PC-3 (cell line): ENCODE data around the gene SCNN1B.

Source experiments
- EZH2 ChIP-seq: fragments of 300-600 bp; sonication (generic); IDR thresholded peaks from one replicate; pipeline ENCODE4 v1.6.1; 2017; ENCODE audit warnings: antibody characterized with exemption, mild to moderate bottlenecking, low read length; ENCODE audit not compliant: unreplicated experiment
- EZH2phosphoT487 ChIP-seq: fragments of 300-600 bp; sonication (generic); IDR thresholded peaks from 2 replicates; pipeline ENCODE4 v1.6.1; 2018; ENCODE audit warnings: mild to moderate bottlenecking, antibody characterized with exemption, low read length, borderline replicate concordance
- TF ChIP-seq, protein P1 (sequence below): fragments of 300-600 bp; sonication (generic); conservative IDR thresholded peaks from 2 replicates; pipeline ENCODE4 v1.5.1; 2017; ENCODE audit warnings: antibody characterized with exemption, low read depth, mild to moderate bottlenecking, low read length

DNA sequence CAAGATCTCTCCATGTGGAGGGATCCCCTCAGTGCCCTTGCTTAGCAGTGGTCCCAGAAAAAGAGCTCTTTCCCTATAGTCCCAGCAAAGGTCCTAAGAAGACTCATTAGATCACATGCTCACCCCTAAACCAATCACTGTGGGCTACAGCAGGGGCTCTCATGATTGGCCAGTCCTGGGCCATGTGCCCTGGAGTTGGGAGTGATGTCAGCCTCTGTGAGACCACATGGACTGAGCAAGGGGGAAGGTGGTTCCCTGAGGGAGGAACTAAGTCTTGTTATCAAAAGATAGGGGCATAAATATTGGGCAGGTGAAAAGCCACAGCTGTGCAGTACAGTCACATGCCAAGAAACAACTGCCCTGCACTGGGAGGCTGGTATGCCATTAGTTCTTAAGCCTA is 51.3 kb downstream of the SCNN1B start:
- TF ChIP-seq, protein P1, sequence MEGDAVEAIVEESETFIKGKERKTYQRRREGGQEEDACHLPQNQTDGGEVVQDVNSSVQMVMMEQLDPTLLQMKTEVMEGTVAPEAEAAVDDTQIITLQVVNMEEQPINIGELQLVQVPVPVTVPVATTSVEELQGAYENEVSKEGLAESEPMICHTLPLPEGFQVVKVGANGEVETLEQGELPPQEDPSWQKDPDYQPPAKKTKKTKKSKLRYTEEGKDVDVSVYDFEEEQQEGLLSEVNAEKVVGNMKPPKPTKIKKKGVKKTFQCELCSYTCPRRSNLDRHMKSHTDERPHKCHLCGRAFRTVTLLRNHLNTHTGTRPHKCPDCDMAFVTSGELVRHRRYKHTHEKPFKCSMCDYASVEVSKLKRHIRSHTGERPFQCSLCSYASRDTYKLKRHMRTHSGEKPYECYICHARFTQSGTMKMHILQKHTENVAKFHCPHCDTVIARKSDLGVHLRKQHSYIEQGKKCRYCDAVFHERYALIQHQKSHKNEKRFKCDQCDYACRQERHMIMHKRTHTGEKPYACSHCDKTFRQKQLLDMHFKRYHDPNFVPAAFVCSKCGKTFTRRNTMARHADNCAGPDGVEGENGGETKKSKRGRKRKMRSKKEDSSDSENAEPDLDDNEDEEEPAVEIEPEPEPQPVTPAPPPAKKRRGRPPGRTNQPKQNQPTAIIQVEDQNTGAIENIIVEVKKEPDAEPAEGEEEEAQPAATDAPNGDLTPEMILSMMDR = no peak
- TF ChIP-seq EZH2phosphoT487 (no peak), EZH2 (no peak)
